AG04450 (cell line): ENCODE data around the gene MTHFSD. TPM values are rescaled to one million over a fixed set of nuclear protein-coding genes. Genes with fewer than 3 reads are reported as not detected.

Experiments
- CTCF ChIA-PET: fragments of 300-600, 350-600 bp; formaldehyde crosslinking; extraction: SDS; loops from one replicate; lab custom pipeline; 2022; ENCODE audit warnings: antibody characterized with exemption, inconsistent platforms; lab: Charles Lee
- POLR2A ChIA-PET: fragments of 350-600 bp; formaldehyde crosslinking; extraction: SDS; loops from one replicate; lab custom pipeline; 2021; ENCODE audit warnings: antibody characterized with exemption, inconsistent platforms; lab: Yijun Ruan, JAX
- DNase-seq: peaks from one replicate; pipeline ENCODE4 v3.0.0-alpha.2; 2011; ENCODE audit warnings: low read depth, low spot score
- H3K27ac ChIP-seq: one replicate; pipeline ENCODE4 v1.5.1; 2012; ENCODE audit warnings: low read depth, low read length, control low read depth
- H3K27me3 ChIP-seq: one replicate; pipeline ENCODE4 v1.6.0; 2012; ENCODE audit warnings: low read length; ENCODE audit not compliant: control insufficient read depth, insufficient read depth
- H3K4me3 ChIP-seq: 2 replicates; pipeline ENCODE4 v1.5.1; 2011; ENCODE audit warnings: mild to moderate bottlenecking, low read depth, low read length, control low read depth
- H3K9me3 ChIP-seq: 2 replicates; pipeline ENCODE4 v1.5.1; 2012; ENCODE audit warnings: low read length; ENCODE audit not compliant: control insufficient read depth, insufficient read depth
- polyA plus RNA-seq: library from polyadenylated mRNA; depleted of rRNA; stranded (reverse); fragments of >200 nt; gene quantifications from 2 replicates; pipeline ENCODE4 v1.2.3, GENCODE V29; 2011
- TF ChIP-seq, protein P1 (sequence below): IDR thresholded peaks from 2 replicates; pipeline ENCODE4 v1.5.1; 2011; ENCODE audit warnings: low read depth, low read length, control low read depth, inconsistent platforms

The MTHFSD gene
- polyA plus RNA-seq, 1 experiment: 16.7 TPM

DNA sequence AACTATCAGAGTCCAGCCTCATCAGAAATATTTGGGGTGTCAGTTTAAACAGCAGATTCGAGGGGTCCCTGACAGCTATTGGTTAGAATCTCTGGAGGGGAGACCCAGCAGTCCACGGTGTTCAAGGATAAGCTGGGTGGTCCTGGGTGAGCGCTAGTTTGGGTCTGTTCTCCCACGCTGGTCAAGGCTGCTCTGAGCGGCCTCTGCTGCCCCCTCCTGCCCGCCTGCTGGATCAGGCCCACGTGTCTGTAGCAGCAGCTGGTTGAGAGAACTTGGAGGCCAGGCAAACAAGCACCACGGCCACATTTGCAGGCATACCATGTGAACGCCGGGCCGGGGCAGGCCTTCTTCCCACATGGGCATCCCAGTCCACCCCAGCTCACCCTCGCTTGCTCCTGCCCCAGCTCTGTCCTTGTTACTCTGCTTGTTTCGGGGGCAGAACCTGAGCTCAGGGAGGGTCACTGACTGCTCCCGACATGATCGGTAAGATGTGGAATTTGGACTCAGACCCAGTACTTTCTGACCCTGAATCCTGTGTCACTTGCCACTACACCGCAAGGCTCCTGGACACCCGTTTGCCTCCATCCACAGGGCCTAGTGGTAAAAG, 37.3 kb downstream of the MTHFSD start:
- peak; percentile 70 for DNase-seq
- ChIA-PET CTCF (interaction anchor here (0.8 to 3.3 kb wide), 17 partner anchors 10 to 716 kb away, joined by 3 to 36 read pairs (median 3); no protein-coding TSS in a partner anchor), POLR2A (interaction anchor here (1.0 to 3.3 kb wide), 7 partner anchors 12 to 444 kb away, joined by 3 to 14 read pairs (median 5); no protein-coding TSS in a partner anchor)
- Histone ChIP-seq H3K27me3 (no peaks in the 10 kb centered on the region), H3K9me3 (peaks cover 9% of the 10 kb centered on the region; the same call in 1 of the 2 replicates), H3K4me3 (peak overlapping the region; percentile 98), H3K27ac (peak overlapping the region; percentile 91)
- TF ChIP-seq, protein P1, sequence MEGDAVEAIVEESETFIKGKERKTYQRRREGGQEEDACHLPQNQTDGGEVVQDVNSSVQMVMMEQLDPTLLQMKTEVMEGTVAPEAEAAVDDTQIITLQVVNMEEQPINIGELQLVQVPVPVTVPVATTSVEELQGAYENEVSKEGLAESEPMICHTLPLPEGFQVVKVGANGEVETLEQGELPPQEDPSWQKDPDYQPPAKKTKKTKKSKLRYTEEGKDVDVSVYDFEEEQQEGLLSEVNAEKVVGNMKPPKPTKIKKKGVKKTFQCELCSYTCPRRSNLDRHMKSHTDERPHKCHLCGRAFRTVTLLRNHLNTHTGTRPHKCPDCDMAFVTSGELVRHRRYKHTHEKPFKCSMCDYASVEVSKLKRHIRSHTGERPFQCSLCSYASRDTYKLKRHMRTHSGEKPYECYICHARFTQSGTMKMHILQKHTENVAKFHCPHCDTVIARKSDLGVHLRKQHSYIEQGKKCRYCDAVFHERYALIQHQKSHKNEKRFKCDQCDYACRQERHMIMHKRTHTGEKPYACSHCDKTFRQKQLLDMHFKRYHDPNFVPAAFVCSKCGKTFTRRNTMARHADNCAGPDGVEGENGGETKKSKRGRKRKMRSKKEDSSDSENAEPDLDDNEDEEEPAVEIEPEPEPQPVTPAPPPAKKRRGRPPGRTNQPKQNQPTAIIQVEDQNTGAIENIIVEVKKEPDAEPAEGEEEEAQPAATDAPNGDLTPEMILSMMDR: peak; percentile 77

DNA sequence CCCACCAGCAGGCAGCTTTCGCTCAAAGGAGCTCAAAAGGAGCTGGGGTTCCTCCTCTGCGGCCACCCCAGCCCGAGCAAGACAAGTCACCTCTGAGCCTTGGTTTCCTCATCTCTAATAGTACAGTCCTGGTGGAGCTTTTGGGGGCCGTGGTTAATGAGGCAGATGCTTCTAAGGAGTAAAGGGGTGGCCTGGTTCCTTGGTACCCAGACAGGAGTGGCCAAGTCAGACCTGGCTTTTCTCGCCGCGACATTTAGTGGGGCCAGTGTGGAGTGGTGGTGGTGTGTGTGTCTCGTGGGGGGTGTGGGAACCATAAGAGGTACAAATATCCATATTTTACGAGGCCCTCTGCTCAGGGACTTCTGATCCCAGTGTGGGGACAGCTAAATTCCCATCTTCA, 38.0 kb downstream of the MTHFSD start:
- H3K27ac ChIP-seq: peak overlapping the region; percentile 91
- peaks cover 17% of the 10 kb centered on the region; the same call in 1 of the 2 replicates for H3K9me3 ChIP-seq
- DNase-seq: no peak
- TF ChIP-seq, protein P1: no peak
- peak overlapping the region; percentile 98 for H3K4me3 ChIP-seq
- ChIA-PET POLR2A (interaction anchor here (0.6 to 3.3 kb wide), 6 partner anchors 11 to 452 kb away, joined by 3 to 14 read pairs (median 5); no protein-coding TSS in a partner anchor), CTCF (interaction anchor here (1.0 to 3.3 kb wide), 10 partner anchors 10 to 716 kb away, joined by 3 to 36 read pairs (median 4); no protein-coding TSS in a partner anchor)
- H3K27me3 ChIP-seq: no peaks in the 10 kb centered on the region

DNA sequence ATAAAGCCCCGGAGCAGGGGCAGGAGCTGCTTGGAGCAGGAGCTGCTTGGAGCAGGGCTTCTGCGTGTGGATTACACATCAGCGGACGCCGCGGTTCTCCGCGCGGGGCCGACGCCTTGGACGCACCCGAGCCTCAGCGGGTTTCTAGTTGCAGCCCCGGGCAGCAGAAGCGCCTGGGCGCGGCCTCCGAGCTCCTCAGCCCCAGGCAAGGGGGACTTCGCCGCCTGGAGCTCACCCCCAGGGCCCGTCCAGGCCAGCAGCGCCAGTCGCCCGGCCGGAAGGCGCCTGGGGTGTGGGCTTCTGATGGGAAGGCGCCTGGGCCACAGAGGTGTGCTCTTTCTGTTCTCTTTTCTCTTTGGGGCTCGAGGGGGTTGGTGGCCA, 38.4 kb downstream of the MTHFSD start:
- no peak for DNase-seq
- peak overlapping the region; percentile 98 for H3K4me3 ChIP-seq
- TF ChIP-seq, protein P1: no peak
- H3K27me3 ChIP-seq: no peaks in the 10 kb centered on the region
- H3K9me3 ChIP-seq: peaks cover 19% of the 10 kb centered on the region; the same call in 1 of the 2 replicates
- ChIA-PET CTCF (interaction anchor here (1.0 to 3.3 kb wide), 7 partner anchors 10 to 715 kb away, joined by 3 to 36 read pairs (median 4); no protein-coding TSS in a partner anchor), POLR2A (interaction anchor here (0.6 to 3.3 kb wide), 5 partner anchors 10 to 452 kb away, joined by 3 to 14 read pairs (median 5); no protein-coding TSS in a partner anchor)
- H3K27ac ChIP-seq: peak overlapping the region; percentile 91

DNA sequence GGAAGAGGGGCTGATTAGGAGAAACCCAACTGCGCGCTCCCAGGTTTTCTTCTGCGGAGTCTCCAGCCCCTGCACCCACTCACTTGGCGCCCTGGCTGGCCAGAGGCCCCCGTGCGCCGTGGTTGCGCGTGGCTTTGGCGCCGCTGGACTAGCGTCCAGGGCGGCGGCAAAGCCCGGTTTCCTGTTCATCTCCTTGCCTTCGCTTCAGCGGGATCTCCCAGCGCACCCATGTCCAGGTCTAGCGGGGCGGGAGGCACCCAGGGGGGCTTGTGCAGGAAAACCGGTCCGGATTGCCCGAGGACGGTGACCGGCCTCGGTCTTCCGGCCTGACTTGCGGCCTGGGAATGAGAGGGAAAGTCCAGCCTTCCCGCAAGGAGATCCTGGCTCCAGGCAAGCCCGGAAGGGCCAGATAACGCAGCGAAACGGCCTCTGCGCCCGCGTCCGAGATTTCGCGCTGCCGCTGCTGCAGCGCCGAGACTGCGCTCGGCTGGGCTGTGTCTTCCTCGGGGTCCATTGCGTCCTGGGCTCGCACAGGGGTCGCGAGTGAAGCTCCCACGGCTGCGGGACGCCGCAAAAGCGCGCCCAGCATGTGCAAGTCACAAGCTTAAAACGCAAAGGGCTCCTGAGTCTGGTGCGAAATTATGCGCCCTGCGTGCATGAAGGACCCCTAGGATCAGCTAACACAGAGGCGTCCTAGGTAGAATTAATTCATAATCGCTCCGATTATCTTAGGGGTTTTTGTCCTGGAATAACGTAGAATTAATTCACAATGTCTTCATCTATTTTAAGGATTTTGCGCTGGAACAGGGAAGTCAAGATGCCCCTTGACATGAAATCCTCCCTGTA, 39.0 kb downstream of the MTHFSD start:
- ChIA-PET POLR2A (interaction anchor here (0.6 to 3.3 kb wide), 3 partner anchors 120 to 451 kb away, joined by 3 to 14 read pairs (median 10); no protein-coding TSS in a partner anchor), CTCF (interaction anchor here (3.0 to 3.3 kb wide), 2 partner anchors 443 to 695 kb away, joined by 15 to 36 read pairs; no protein-coding TSS in a partner anchor)
- no peaks in the 10 kb centered on the region for H3K27me3 ChIP-seq
- peaks cover 19% of the 10 kb centered on the region; the same call in 1 of the 2 replicates for H3K9me3 ChIP-seq
- H3K4me3 ChIP-seq: peak overlapping the region; percentile 98
- no peak for DNase-seq
- H3K27ac ChIP-seq: peak overlapping the region; percentile 91
- TF ChIP-seq, protein P1: no peak
